Heart right ventricle (tissue), 16 donors: ENCODE results near the gene EFCAB10. TPM values are rescaled to one million over a fixed set of nuclear protein-coding genes. Genes with fewer than 3 reads are reported as not detected.

ENCODE experiments used
- ATAC-seq, 8 donors: fragments of 200-7000 bp; cut with Tn5 transposase; one replicate each; pipeline ENCODE4 v1.9.1; 2020; ENCODE audit warnings: mild to moderate bottlenecking in 8 of 8, moderate library complexity in 8 of 8, moderate number of reproducible peaks in 1 of 8
- DNase-seq, 2 donors: peaks; one replicate each; pipeline ENCODE4 v3.0.0-alpha.2; 2020
- H3K27ac ChIP-seq, 10 donors: fragments of 200-600 bp; sonication (generic) in 2 of 10; one replicate each; pipeline versions ENCODE4 v1.5.0 to v1.8.0; 2020 to 2022; ENCODE audit warnings: mild to moderate bottlenecking in 3 of 10
- H3K27me3 ChIP-seq, 7 donors: fragments of 200-600 bp; one replicate each; pipeline ENCODE4 v1.8.0; 2021 to 2022; ENCODE audit warnings: mild to moderate bottlenecking in 2 of 7
- H3K36me3 ChIP-seq, 9 donors: fragments of 200-600 bp; sonication (generic) in 1 of 9; one replicate each; pipeline versions ENCODE4 v1.5.0 to v1.8.0; 2020 to 2022; ENCODE audit warnings: mild to moderate bottlenecking in 2 of 9
- H3K4me1 ChIP-seq, 9 donors: fragments of 200-600 bp; sonication (generic) in 1 of 9; one replicate each; pipeline versions ENCODE4 v1.5.0 to v1.8.0; 2020 to 2022; ENCODE audit warnings: mild to moderate bottlenecking in 4 of 9
- H3K4me3 ChIP-seq, 10 donors: fragments of 200-600 bp; sonication (generic) in 2 of 10; one replicate each; pipeline versions ENCODE4 v1.5.0 to v1.8.0; 2020 to 2022; ENCODE audit warnings: mild to moderate bottlenecking in 7 of 10, moderate library complexity in 2 of 10
- H3K9me3 ChIP-seq, 11 donors: fragments of 200-600 bp in 10 of 11; sonication (generic) in 2 of 11; one replicate each; pipeline versions ENCODE4 v1.5.0 to v1.8.0; 2013 to 2022; ENCODE audit warnings: mild to moderate bottlenecking in 2 of 11, control low read depth in 1 of 11, moderate library complexity in 1 of 11
- CTCF ChIP-seq, 9 donors: fragments of 200-600 bp; sonication (generic) in 2 of 9; IDR thresholded peaks; one replicate each; pipeline versions ENCODE4 v1.5.0 to v1.8.0; 2021 to 2022; ENCODE audit warnings: antibody characterized with exemption in 9 of 9, mild to moderate bottlenecking in 5 of 9, moderate library complexity in 1 of 9
- WGBS, 2 donors: extraction: QIAGEN DNeasy Blood & Tissue Kit; methylation state at CpG; one replicate each; pipeline ENCODE4 v1.1.7; 2013; ENCODE audit warnings: inconsistent platforms in 1 of 2; 5-methylcytosine and 5-hydroxymethylcytosine counted together
- intact Hi-C, 10 donors: fragments of 100-400 bp; cut with DNase I; formaldehyde crosslinking; loops; one replicate each; pipeline versions ENCODE4 v1.11.1 to v1.14.2; 2022
- polyA plus RNA-seq, 2 donors: library from polyadenylated mRNA; stranded (reverse); fragments of 200-250 nt; gene quantifications; one replicate each; pipeline ENCODE4 v1.2.3, GENCODE V29; 2013
- total RNA-seq, 10 donors: library from RNA; stranded (reverse); fragmentation: NEBNext Ultra II Directional in 3 of 10; extraction: Animal tissue kit (Norgen Biotek cat#: 25700) in 3 of 10; gene quantifications; one replicate each; pipeline versions ENCODE4 v1.2.1 to v1.2.4, GENCODE V29; 2021 to 2023
- donor health status: Arrhythmogenic right ventricular cardiomyopathy.
- donor health status: ischemic (EF 13 %, LVEDD 7.1; RV severe dilation, severe dysfunction).
- donor health status: healthy with polysubstance abuse.
- donor health status: DM: no; HTN: yes; CAD: no.
- donor health status: DM: no; HTN: no; CAD: no.
- donor health status: ischemic (EF 25% LVEDD 6.9; RV normal size, moderate dysfunction).
- donor health status: ischemic (EF 25% LVEDD 5.7; RV mildly dilated, moderate dysfunction).
- donor health status: healthy.
- donor health status: DM: yes; HTN: yes; CAD: no.
- donor health status: Ischemic cardiomyopathy.
- donor health status: ischemic (EF 35%, LVEDD 5.7; RV mildly dilated, moderate dysfunction).
- donor health status: nonischemic (EF 11% LVEDD 7.7; RV severe dilation, severe dysfunction).
- donor health status: DM: yes; HTN: yes; CAD: no.
- donor health status: PGD.
- donor health status: ischemic (EF 29% LVEDD 5.4; RV normal size, mild dysfunction).
- donor health status: nonischemic (EF 23%, LVEDD 6.1; RV moderate dilation, normal function).

Gene EFCAB10
- total and polyA plus RNA-seq, 12 donors = not detected

- no peak overlapping the region for H3K4me3 ChIP-seq
- 37 to 38% methylated on average over 6 of the region's 6 CpGs for WGBS, 2 donors
- intact Hi-C loops = no loop called here
- H3K36me3 ChIP-seq = no peaks in the 10 kb centered on the region
- peaks cover 0 to 16% (median 5%) of the 10 kb centered on the region in 9 donors for H3K4me1 ChIP-seq
- peak in 1 of 2 donors; percentile 38 for DNase-seq
- TF ChIP-seq CTCF (IDR thresholded peaks at IDR 0.05) = peak in 8 of 9 donors; percentile 20 to 58 (median 52)
- peaks cover 0 to 3% (median 0%) of the 10 kb centered on the region in 11 donors for H3K9me3 ChIP-seq
- no peak overlapping the region for H3K27ac ChIP-seq
- no peaks in the 10 kb centered on the region for H3K27me3 ChIP-seq
- ATAC-seq = peak; percentile 63 to 88 (median 66)
Measured at GRCh38 chr7:105589356-105590077, 8.2 kb upstream of the EFCAB10 start.

GRCh38 chr7:105587909-105588635 lies 6.8 kb upstream of the EFCAB10 start:
- intact Hi-C loops = no loop called here
- 66 to 67% methylated on average over 12 of the region's 12 CpGs for WGBS, 2 donors
- Histone ChIP-seq H3K4me3 (no peak overlapping the region), H3K27ac (no peak overlapping the region), H3K36me3 (no peaks in the 10 kb centered on the region), H3K9me3 (peaks cover 0 to 17% (median 0%) of the 10 kb centered on the region in 11 donors), H3K27me3 (no peaks in the 10 kb centered on the region), H3K4me1 (peaks cover 0 to 16% (median 5%) of the 10 kb centered on the region in 9 donors)
- DNase-seq = no peak
- peak in 2 of 8 donors; percentile 24 to 38 for ATAC-seq
- TF ChIP-seq CTCF (IDR thresholded peaks at IDR 0.05) = no peak

- peaks cover 0 to 7% (median 4%) of the 10 kb centered on the region in 7 donors for H3K27me3 ChIP-seq
- no peaks in the 10 kb centered on the region for H3K36me3 ChIP-seq
- H3K9me3 ChIP-seq = peaks cover 0 to 17% (median 0%) of the 10 kb centered on the region in 11 donors
- intact Hi-C loops = no loop called here
- no peak for DNase-seq
- 77 to 80% methylated on average over 2 of the region's 2 CpGs for WGBS, 2 donors
- H3K4me1 ChIP-seq = peaks cover 0 to 22% (median 5%) of the 10 kb centered on the region in 9 donors
- TF ChIP-seq CTCF (IDR thresholded peaks at IDR 0.05) = no peak
- no peak overlapping the region for H3K27ac ChIP-seq
- ATAC-seq = peak in 3 of 8 donors; percentile 25 to 44 (median 31)
- no peak overlapping the region for H3K4me3 ChIP-seq
Measured at GRCh38 chr7:105585850-105586500, 4.7 kb upstream of the EFCAB10 start.

- peaks cover 0 to 17% (median 0%) of the 10 kb centered on the region in 11 donors for H3K9me3 ChIP-seq
- WGBS, 2 donors = 84 to 90% methylated on average over 5 of the region's 5 CpGs
- DNase-seq (no peak), ATAC-seq (no peak)
- intact Hi-C loops = no loop called here
- peaks cover 0 to 18% (median 5%) of the 10 kb centered on the region in 9 donors for H3K4me1 ChIP-seq
- H3K27ac ChIP-seq = no peak overlapping the region
- H3K4me3 ChIP-seq = no peak overlapping the region
- H3K27me3 ChIP-seq = peaks cover 0 to 8% (median 4%) of the 10 kb centered on the region in 7 donors
- H3K36me3 ChIP-seq = no peaks in the 10 kb centered on the region
- no peak for TF ChIP-seq CTCF (IDR thresholded peaks at IDR 0.05)
Measured at GRCh38 chr7:105584165-105584564, 2.9 kb upstream of the EFCAB10 start.
